Measurements from ENCODE around the gene NOL4L. TPM values are rescaled to one million over a fixed set of nuclear protein-coding genes. Genes with fewer than 3 reads are reported as not detected.

Gene NOL4L
- total RNA-seq, 1 donor from 2014 or later = 37.7 TPM

DNA sequence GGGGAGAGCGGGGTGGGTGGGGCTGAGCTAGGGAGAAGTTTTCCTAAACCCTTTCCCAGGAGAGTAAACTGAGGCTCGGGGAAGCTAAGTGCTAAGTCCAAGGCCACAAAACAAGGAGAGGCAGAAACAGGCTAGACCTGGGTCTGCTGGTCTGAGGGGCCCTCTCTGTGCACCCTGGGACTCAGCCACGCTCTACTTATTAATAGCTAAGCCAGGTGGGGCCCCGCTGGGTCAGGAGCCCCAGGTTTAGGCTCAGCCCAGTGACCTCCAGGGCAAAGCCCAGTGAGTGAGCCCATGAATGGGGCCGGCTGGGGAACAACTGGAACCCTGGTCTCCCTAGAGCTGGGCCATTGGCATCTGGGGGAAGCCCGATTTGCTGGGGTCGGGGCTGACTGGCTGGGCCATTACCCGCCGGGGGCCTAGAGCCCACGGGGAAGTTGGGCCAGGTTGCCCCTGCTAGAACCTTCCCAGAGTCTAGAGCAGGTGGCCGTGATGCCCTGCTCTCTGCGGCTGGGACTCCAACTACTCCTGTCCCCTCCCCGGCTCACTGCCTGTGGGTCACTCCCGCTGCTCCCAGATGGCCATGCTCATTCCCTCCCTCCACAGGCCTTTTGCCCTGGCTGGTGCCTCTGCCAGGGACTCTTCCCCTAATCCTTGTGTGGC, 24.1 kb upstream of the NOL4L start:
- no peak for DNase-seq (ENCODE audit: low spot score)
- Mint-ChIP-seq H3K27me3 (ENCODE audit: low read depth) (peaks cover 17% of the 10 kb centered on the region), H3K4me1 (ENCODE audit: low read depth) (no peaks in the 10 kb centered on the region), H3K27ac (ENCODE audit: unreplicated experiment) (no peak overlapping the region), H3K4me3 (ENCODE audit: unreplicated experiment) (no peak overlapping the region), H3K36me3 (ENCODE audit: low read depth) (no peaks in the 10 kb centered on the region), H3K9me3 (ENCODE audit: low read depth) (no peaks in the 10 kb centered on the region)
- TF ChIP-seq, protein P1, sequence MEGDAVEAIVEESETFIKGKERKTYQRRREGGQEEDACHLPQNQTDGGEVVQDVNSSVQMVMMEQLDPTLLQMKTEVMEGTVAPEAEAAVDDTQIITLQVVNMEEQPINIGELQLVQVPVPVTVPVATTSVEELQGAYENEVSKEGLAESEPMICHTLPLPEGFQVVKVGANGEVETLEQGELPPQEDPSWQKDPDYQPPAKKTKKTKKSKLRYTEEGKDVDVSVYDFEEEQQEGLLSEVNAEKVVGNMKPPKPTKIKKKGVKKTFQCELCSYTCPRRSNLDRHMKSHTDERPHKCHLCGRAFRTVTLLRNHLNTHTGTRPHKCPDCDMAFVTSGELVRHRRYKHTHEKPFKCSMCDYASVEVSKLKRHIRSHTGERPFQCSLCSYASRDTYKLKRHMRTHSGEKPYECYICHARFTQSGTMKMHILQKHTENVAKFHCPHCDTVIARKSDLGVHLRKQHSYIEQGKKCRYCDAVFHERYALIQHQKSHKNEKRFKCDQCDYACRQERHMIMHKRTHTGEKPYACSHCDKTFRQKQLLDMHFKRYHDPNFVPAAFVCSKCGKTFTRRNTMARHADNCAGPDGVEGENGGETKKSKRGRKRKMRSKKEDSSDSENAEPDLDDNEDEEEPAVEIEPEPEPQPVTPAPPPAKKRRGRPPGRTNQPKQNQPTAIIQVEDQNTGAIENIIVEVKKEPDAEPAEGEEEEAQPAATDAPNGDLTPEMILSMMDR (IDR thresholded peaks at IDR 0.05) = no peak

DNA sequence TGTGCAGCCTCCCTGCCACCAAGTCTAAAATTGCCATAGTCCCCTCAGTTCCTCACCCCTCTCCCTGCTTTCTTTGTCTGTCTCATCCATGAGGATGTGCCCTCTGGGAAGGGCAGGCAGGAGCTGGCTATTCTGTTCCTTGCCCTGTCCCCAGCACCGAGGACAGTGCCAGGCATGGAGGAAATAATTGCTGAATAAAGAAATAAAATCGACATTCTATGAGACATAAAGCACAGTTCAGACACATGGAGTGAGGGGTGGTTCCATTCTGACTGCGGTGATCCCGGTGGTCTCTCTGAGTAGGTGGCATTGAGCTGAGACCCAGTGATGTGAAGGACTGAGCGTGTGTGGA, 23.5 kb upstream of the NOL4L start:
- H3K9me3 Mint-ChIP-seq (ENCODE audit: low read depth) = no peaks in the 10 kb centered on the region
- no peaks in the 10 kb centered on the region for H3K4me1 Mint-ChIP-seq (ENCODE audit: low read depth)
- no peak for DNase-seq (ENCODE audit: low spot score)
- no peaks in the 10 kb centered on the region for H3K36me3 Mint-ChIP-seq (ENCODE audit: low read depth)
- no peak overlapping the region for H3K27ac Mint-ChIP-seq (ENCODE audit: unreplicated experiment)
- TF ChIP-seq, protein P1 (IDR thresholded peaks at IDR 0.05) = no peak
- H3K4me3 Mint-ChIP-seq (ENCODE audit: unreplicated experiment) = no peak overlapping the region
- peaks cover 14% of the 10 kb centered on the region for H3K27me3 Mint-ChIP-seq (ENCODE audit: low read depth)

DNA sequence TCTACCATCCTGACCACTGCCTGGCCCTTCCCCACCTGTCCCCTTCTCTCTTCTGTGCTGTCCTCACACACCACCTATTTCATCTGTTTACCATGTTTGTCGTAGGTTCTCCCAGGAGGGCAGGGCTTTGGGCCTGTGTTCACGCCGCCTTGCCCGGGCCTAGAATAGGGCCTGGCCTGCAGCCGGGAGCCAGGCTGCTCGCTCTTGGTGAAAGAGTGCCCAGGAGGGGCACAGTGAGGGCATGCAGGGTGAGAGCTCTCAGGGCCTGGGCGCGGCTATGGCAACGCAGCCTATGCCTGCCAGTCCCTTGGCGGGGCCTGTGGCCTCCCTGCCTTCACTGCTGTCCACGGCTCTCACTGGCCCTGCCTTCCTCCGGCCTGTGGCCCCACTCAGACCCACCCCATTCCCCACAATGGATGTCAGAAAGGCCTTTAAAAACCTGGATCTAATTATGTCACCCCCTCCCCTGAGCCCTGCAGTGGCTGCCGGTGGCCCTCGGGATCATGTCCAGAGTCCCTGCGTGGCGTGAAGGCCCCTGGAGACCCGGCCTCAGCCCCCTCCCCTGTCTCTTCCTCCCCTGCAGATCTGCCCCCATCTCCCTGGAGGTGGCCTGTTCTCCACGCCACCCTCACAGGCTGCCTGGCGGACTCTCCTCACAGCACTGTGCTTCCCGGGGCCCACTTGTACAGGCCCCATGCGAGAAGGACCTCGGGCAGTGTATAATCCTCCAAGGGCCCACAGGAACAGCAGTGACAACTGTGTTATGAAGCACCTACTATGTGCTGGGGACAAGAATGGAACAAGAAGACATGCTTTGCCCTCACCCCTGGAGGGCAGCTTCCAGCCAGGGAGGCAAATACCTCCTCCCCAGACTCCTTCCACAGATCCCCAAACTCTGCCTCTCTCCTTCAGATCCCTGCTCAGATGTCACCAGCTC, 22.9 kb upstream of the NOL4L start:
- Mint-ChIP-seq H3K9me3 (ENCODE audit: low read depth) (no peaks in the 10 kb centered on the region), H3K27ac (ENCODE audit: unreplicated experiment) (no peak overlapping the region), H3K27me3 (ENCODE audit: low read depth) (peaks cover 10% of the 10 kb centered on the region), H3K4me1 (ENCODE audit: low read depth) (no peaks in the 10 kb centered on the region), H3K36me3 (ENCODE audit: low read depth) (no peaks in the 10 kb centered on the region), H3K4me3 (ENCODE audit: unreplicated experiment) (no peak overlapping the region)
- TF ChIP-seq, protein P1 (IDR thresholded peaks at IDR 0.05) = no peak
- DNase-seq (ENCODE audit: low spot score) = no peak

DNA sequence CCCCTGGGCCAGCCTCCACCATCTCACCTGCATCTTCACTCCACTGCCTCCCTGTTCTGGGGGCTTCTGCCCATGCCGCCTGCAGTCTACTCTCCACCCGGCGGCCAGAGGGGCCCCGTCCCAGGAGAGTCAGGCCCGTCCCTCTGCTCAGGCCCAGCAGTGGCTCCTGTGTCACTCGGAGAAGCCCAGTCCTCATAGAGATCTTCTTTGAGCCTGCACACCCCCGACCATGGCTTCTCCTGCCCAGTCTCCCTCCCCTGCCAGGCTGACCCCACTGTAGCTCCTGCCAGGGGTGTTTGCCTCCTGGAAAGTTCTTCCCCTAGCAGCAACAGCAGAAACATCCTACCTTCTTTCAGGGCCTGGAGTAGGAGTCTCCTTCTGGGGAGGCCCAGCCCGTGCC, 22.2 kb upstream of the NOL4L start:
- no peak overlapping the region for H3K4me3 Mint-ChIP-seq (ENCODE audit: unreplicated experiment)
- TF ChIP-seq, protein P1 (IDR thresholded peaks at IDR 0.05) = no peak
- H3K27ac Mint-ChIP-seq (ENCODE audit: unreplicated experiment) = no peak overlapping the region
- no peaks in the 10 kb centered on the region for H3K4me1 Mint-ChIP-seq (ENCODE audit: low read depth)
- H3K9me3 Mint-ChIP-seq (ENCODE audit: low read depth) = no peaks in the 10 kb centered on the region
- H3K27me3 Mint-ChIP-seq (ENCODE audit: low read depth) = peaks cover 10% of the 10 kb centered on the region
- no peaks in the 10 kb centered on the region for H3K36me3 Mint-ChIP-seq (ENCODE audit: low read depth)
- no peak for DNase-seq (ENCODE audit: low spot score)

DNA sequence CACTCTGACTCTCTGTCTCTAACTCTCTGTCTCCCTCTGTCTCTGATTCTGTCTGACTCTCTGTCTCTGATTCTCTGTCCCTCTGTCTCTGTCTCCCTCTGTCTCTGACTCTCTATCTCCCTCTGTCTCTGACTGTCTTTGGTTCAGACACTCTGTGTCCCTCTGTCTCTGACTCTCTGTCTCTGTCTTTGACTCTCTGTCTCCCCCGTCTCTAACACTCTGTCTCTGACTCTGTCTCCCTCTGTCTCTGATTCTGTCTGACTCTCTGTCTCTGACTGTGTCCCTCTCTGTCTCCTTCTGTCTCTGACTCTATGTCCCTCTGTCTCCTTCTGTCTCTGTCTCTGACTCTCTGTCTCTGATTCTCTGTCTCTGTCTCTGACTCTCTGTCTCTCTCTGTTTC, 21.7 kb upstream of the NOL4L start:
- no peaks in the 10 kb centered on the region for H3K4me1 Mint-ChIP-seq (ENCODE audit: low read depth)
- no peaks in the 10 kb centered on the region for H3K36me3 Mint-ChIP-seq (ENCODE audit: low read depth)
- TF ChIP-seq, protein P1 (IDR thresholded peaks at IDR 0.05) = no peak
- peaks cover 10% of the 10 kb centered on the region for H3K27me3 Mint-ChIP-seq (ENCODE audit: low read depth)
- DNase-seq (ENCODE audit: low spot score) = no peak
- H3K27ac Mint-ChIP-seq (ENCODE audit: unreplicated experiment) = no peak overlapping the region
- H3K4me3 Mint-ChIP-seq (ENCODE audit: unreplicated experiment) = no peak overlapping the region
- H3K9me3 Mint-ChIP-seq (ENCODE audit: low read depth) = no peaks in the 10 kb centered on the region

Data from chondrocyte (in vitro differentiated cells).